ENCODE data around the gene CLEC2L.

The CLEC2L gene

DNA sequence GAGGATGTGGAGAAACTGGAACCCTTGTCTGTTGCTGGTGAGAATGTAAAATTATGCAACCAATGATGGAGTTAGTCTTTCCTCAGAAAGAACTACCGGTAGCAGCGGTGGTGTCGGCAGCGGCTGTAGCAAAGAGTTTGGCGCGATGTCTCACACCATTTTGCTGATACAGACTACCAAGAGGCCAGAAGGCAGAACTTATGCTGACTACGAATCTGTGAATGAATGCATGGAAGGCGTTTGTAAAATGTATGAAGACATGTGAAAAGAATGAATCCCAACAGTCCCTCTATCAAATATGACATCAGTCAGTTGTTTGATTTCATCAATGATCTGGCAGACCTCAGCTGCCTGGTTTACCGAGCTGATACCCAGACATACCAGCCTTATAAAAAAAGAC is 10.6 kb downstream of the CLEC2L start:
- no peak overlapping the region for H2BK15ac ChIP-seq (replicated peaks; ENCODE audit: low read depth)
- DNase-seq: no peak
- H3K79me1 ChIP-seq (ENCODE audit: low read length): no peaks in the 10 kb centered on the region
- H3K9ac ChIP-seq (ENCODE audit: low read length): no peak overlapping the region
- no peak overlapping the region for H3K4me3 ChIP-seq (ENCODE audit: low read length)
- H3K27ac ChIP-seq (ENCODE audit: low read depth, low read length): no peak overlapping the region
- H3K27me3 ChIP-seq (ENCODE audit: insufficient read depth, low read length, poor library complexity): no peaks in the 10 kb centered on the region
- H3K4me1 ChIP-seq (ENCODE audit: control insufficient read depth, low read depth, low read length): no peaks in the 10 kb centered on the region
- H3K4ac ChIP-seq (ENCODE audit: low read depth, low read length): no peak overlapping the region
- no peak overlapping the region for H3K4me2 ChIP-seq (ENCODE audit: low read length)
- H4K8ac ChIP-seq (ENCODE audit: low read depth, low read length): no peak overlapping the region
- H4K5ac ChIP-seq (ENCODE audit: low read length): no peak overlapping the region
- no peak overlapping the region for H2BK120ac ChIP-seq (ENCODE audit: low read depth, low read length)
- no peak overlapping the region for H2BK5ac ChIP-seq (ENCODE audit: low read length)
- no peaks in the 10 kb centered on the region for H3K79me2 ChIP-seq (ENCODE audit: control insufficient read depth, insufficient read depth, low read length)
- H3K36me3 ChIP-seq (ENCODE audit: control insufficient read depth, insufficient read depth, low read length): no peaks in the 10 kb centered on the region
- H2AK5ac ChIP-seq (ENCODE audit: low read length): no peak overlapping the region
- no peak overlapping the region for H3K18ac ChIP-seq (ENCODE audit: low read length)
- H3K56ac ChIP-seq (ENCODE audit: low read length): no peak overlapping the region
- no CpG with 5 or more reads among the region's 9 CpGs for WGBS (ENCODE audit: extremely low coverage, insufficient coverage, low lambda C conversion rate)
- H3K23ac ChIP-seq (ENCODE audit: low read length): no peak overlapping the region

DNA sequence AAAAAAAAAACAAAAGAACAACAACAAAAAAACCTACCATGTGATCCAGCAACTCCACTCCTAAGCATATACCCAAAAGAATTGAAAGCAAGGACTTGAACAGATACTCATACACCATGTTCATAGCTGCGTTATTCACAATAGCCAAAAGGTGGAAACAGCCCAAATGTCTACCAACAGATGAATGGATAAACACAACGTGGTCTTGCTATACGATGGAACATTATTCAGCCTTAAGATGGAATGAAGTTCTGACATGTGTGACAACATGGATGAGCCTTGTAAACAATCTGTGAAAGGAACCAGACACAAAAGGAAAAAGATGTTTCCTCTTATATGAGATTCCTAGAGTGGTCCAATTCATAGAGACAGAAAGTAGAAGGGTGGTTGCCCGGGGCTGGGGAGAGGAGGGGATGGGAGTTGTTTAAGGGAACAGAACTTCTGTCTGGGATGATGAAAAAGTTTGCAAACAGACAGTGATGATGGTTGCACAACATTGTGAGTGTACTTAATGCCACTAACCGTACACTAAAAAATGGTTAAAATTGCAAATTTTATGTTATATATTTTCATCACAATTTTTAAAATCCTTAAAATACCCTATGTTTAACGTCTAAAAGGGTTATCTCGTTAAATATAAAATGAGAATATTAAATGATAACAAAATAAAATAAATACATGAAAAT is 11.6 kb downstream of the CLEC2L start:
- Histone ChIP-seq H3K27me3 (ENCODE audit: insufficient read depth, low read length, poor library complexity) (no peaks in the 10 kb centered on the region), H4K8ac (ENCODE audit: low read depth, low read length) (no peak overlapping the region), H3K79me1 (ENCODE audit: low read length) (no peaks in the 10 kb centered on the region), H3K4ac (ENCODE audit: low read depth, low read length) (no peak overlapping the region), H2BK15ac (replicated peaks; ENCODE audit: low read depth) (no peak overlapping the region), H3K36me3 (ENCODE audit: control insufficient read depth, insufficient read depth, low read length) (no peaks in the 10 kb centered on the region), H3K79me2 (ENCODE audit: control insufficient read depth, insufficient read depth, low read length) (no peaks in the 10 kb centered on the region), H3K4me2 (ENCODE audit: low read length) (no peak overlapping the region), H2BK120ac (ENCODE audit: low read depth, low read length) (no peak overlapping the region), H3K56ac (ENCODE audit: low read length) (no peak overlapping the region), H3K18ac (ENCODE audit: low read length) (no peak overlapping the region), H3K4me3 (ENCODE audit: low read length) (no peak overlapping the region), H4K5ac (ENCODE audit: low read length) (no peak overlapping the region), H3K4me1 (ENCODE audit: control insufficient read depth, low read depth, low read length) (no peaks in the 10 kb centered on the region), H3K9ac (ENCODE audit: low read length) (no peak overlapping the region), H2BK5ac (ENCODE audit: low read length) (no peak overlapping the region), H2AK5ac (ENCODE audit: low read length) (no peak overlapping the region), H3K23ac (ENCODE audit: low read length) (no peak overlapping the region), H3K27ac (ENCODE audit: low read depth, low read length) (no peak overlapping the region)
- DNase-seq: no peak
- WGBS (ENCODE audit: extremely low coverage, insufficient coverage, low lambda C conversion rate): 100% methylated on average over 3 of the region's 7 CpGs

DNA sequence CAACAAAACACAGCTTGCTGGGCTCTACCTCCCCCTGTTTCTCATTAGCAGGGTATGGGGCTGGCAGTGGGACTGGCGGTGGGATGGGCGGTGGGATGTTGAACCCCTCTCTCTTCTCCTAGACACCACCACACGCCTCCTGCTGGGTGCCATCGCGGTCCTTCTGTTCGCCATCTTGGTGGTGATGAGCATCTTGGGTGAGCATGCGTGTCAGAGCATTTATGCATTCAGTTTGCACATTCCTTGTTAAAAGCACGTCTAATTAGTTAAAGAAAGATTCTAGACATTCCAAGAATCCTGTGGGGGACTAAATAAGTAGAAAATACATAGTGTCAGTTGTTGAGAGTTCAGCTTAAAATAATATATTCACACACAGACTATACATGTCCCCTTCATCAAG is 12.7 kb downstream of the CLEC2L start:
- Histone ChIP-seq H3K4me1 (ENCODE audit: control insufficient read depth, low read depth, low read length) (no peaks in the 10 kb centered on the region), H3K79me2 (ENCODE audit: control insufficient read depth, insufficient read depth, low read length) (no peaks in the 10 kb centered on the region), H3K27me3 (ENCODE audit: insufficient read depth, low read length, poor library complexity) (no peaks in the 10 kb centered on the region), H4K8ac (ENCODE audit: low read depth, low read length) (no peak overlapping the region), H4K5ac (ENCODE audit: low read length) (no peak overlapping the region), H2BK120ac (ENCODE audit: low read depth, low read length) (no peak overlapping the region), H3K4ac (ENCODE audit: low read depth, low read length) (no peak overlapping the region), H2AK5ac (ENCODE audit: low read length) (no peak overlapping the region), H3K36me3 (ENCODE audit: control insufficient read depth, insufficient read depth, low read length) (no peaks in the 10 kb centered on the region), H3K23ac (ENCODE audit: low read length) (no peak overlapping the region), H3K4me2 (ENCODE audit: low read length) (no peak overlapping the region), H3K9ac (ENCODE audit: low read length) (no peak overlapping the region), H3K79me1 (ENCODE audit: low read length) (no peaks in the 10 kb centered on the region), H3K4me3 (ENCODE audit: low read length) (no peak overlapping the region), H2BK5ac (ENCODE audit: low read length) (no peak overlapping the region), H3K56ac (ENCODE audit: low read length) (no peak overlapping the region), H3K18ac (ENCODE audit: low read length) (no peak overlapping the region), H2BK15ac (replicated peaks; ENCODE audit: low read depth) (no peak overlapping the region), H3K27ac (ENCODE audit: low read depth, low read length) (no peak overlapping the region)
- no peak for DNase-seq
- WGBS (ENCODE audit: extremely low coverage, insufficient coverage, low lambda C conversion rate): no CpG with 5 or more reads among the region's 8 CpGs

DNA sequence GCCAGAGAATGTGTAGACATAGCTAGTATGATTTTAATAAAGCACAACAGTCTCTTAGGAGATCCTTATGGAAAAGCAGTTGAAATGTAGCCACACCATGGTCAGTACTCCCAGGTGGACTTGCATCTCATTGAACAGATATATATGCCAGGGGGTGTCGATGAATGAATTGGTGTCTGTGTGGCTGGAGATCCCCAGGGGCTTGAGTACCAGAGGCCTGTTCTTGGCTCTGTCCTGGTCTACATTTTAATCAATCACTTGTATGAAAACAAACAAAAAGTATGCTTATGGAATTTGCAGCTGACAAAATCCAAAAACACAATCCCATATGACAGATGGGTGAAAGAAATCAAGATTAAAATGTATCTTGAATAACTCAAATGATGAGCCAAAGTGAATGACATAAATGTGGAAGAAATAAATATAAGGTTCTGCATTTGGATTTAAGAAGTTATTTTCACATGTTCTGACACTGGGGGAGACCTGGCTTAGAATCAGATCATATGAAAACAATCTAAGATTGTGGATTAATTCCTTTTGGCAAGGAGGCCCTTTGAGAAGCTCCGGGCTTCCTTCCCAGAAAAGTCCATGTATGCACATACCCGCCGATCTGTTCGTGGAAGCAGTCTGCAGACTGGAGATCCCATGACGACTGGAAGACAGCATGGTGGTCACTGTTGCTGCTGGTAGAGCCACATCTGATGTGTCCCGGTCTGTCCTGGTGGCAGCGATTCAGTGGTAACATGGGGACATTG is 15.6 kb downstream of the CLEC2L start:
- Histone ChIP-seq H3K4me2 (ENCODE audit: low read length) (no peak overlapping the region), H2AK5ac (ENCODE audit: low read length) (no peak overlapping the region), H2BK120ac (ENCODE audit: low read depth, low read length) (no peak overlapping the region), H3K23ac (ENCODE audit: low read length) (no peak overlapping the region), H3K79me1 (ENCODE audit: low read length) (no peaks in the 10 kb centered on the region), H4K8ac (ENCODE audit: low read depth, low read length) (no peak overlapping the region), H3K36me3 (ENCODE audit: control insufficient read depth, insufficient read depth, low read length) (no peaks in the 10 kb centered on the region), H4K5ac (ENCODE audit: low read length) (no peak overlapping the region), H2BK5ac (ENCODE audit: low read length) (no peak overlapping the region), H3K79me2 (ENCODE audit: control insufficient read depth, insufficient read depth, low read length) (no peaks in the 10 kb centered on the region), H3K4ac (ENCODE audit: low read depth, low read length) (no peak overlapping the region), H3K27ac (ENCODE audit: low read depth, low read length) (no peak overlapping the region), H3K56ac (ENCODE audit: low read length) (no peak overlapping the region), H2BK15ac (replicated peaks; ENCODE audit: low read depth) (no peak overlapping the region), H3K4me1 (ENCODE audit: control insufficient read depth, low read depth, low read length) (no peaks in the 10 kb centered on the region), H3K27me3 (ENCODE audit: insufficient read depth, low read length, poor library complexity) (no peaks in the 10 kb centered on the region), H3K18ac (ENCODE audit: low read length) (no peak overlapping the region), H3K9ac (ENCODE audit: low read length) (no peak overlapping the region), H3K4me3 (ENCODE audit: low read length) (no peak overlapping the region)
- no peak for DNase-seq
- no CpG with 5 or more reads among the region's 8 CpGs for WGBS (ENCODE audit: extremely low coverage, insufficient coverage, low lambda C conversion rate)

DNA sequence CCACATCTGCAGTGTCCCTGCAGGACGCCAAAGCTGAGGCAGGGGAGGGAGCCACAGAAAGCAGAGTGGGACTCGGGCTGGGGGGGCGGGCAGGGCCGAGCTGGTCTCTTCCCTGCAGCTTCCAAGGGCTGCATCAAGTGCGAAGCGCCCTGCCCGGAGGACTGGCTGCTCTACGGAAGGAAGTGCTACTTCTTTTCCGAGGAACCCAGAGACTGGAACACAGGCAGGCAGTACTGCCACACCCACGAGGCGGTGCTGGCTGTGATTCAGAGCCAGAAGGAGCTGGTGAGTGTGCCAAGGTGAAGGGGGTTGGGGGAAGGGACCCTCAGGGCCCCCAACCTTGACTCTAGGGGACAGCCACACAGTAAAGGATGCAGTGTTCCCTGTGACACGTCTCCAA is 16.7 kb downstream of the CLEC2L start:
- no peak overlapping the region for H3K4me2 ChIP-seq (ENCODE audit: low read length)
- H3K36me3 ChIP-seq (ENCODE audit: control insufficient read depth, insufficient read depth, low read length): no peaks in the 10 kb centered on the region
- H3K9ac ChIP-seq (ENCODE audit: low read length): no peak overlapping the region
- H2AK5ac ChIP-seq (ENCODE audit: low read length): no peak overlapping the region
- no CpG with 5 or more reads among the region's 12 CpGs for WGBS (ENCODE audit: extremely low coverage, insufficient coverage, low lambda C conversion rate)
- H3K79me1 ChIP-seq (ENCODE audit: low read length): no peaks in the 10 kb centered on the region
- H2BK120ac ChIP-seq (ENCODE audit: low read depth, low read length): no peak overlapping the region
- H3K27me3 ChIP-seq (ENCODE audit: insufficient read depth, low read length, poor library complexity): no peaks in the 10 kb centered on the region
- no peak overlapping the region for H2BK15ac ChIP-seq (replicated peaks; ENCODE audit: low read depth)
- no peak overlapping the region for H3K4ac ChIP-seq (ENCODE audit: low read depth, low read length)
- H3K56ac ChIP-seq (ENCODE audit: low read length): no peak overlapping the region
- no peak for DNase-seq
- H2BK5ac ChIP-seq (ENCODE audit: low read length): no peak overlapping the region
- H3K27ac ChIP-seq (ENCODE audit: low read depth, low read length): no peak overlapping the region
- no peaks in the 10 kb centered on the region for H3K4me1 ChIP-seq (ENCODE audit: control insufficient read depth, low read depth, low read length)
- no peak overlapping the region for H4K5ac ChIP-seq (ENCODE audit: low read length)
- H3K4me3 ChIP-seq (ENCODE audit: low read length): no peak overlapping the region
- no peak overlapping the region for H3K18ac ChIP-seq (ENCODE audit: low read length)
- no peak overlapping the region for H4K8ac ChIP-seq (ENCODE audit: low read depth, low read length)
- no peak overlapping the region for H3K23ac ChIP-seq (ENCODE audit: low read length)
- no peaks in the 10 kb centered on the region for H3K79me2 ChIP-seq (ENCODE audit: control insufficient read depth, insufficient read depth, low read length)
